Measurements from ENCODE around the gene TPT1. TPM values are rescaled to one million over a fixed set of nuclear protein-coding genes. Genes with fewer than 3 reads are reported as not detected.
"Not testable (repeated sequence)": the region's sequence is repeated elsewhere in the genome, so short reads cannot be mapped to it uniquely, and the experiment has no call there.

The TPT1 gene
- total and polyA plus RNA-seq, 2 of the 13 experiments (the other 11 are each of a cell fraction or from before 2014, with no cell fraction given): 2,953 to 3,594 TPM

DNA sequence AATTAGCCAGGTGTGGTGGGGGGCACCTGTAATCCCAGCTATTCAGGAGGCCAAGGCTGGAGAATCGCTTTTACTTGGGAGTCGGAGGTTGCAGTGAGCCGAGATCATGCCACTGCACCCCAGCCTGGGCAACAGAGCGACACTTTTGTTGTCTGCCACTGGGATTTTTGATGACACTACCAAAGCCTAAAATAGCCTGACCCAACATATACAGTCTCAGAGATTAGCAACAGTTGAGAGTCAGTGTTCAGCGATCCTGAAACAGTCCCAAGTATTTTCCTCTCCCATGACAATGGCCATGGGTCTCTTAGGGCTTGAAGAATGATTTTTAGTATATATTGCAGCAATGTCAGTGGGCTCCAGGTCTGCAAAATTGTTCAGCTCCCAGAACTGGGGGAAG lies 44.3 kb upstream of the TPT1 start (continued):
- TF ChIP-seq, protein P1, sequence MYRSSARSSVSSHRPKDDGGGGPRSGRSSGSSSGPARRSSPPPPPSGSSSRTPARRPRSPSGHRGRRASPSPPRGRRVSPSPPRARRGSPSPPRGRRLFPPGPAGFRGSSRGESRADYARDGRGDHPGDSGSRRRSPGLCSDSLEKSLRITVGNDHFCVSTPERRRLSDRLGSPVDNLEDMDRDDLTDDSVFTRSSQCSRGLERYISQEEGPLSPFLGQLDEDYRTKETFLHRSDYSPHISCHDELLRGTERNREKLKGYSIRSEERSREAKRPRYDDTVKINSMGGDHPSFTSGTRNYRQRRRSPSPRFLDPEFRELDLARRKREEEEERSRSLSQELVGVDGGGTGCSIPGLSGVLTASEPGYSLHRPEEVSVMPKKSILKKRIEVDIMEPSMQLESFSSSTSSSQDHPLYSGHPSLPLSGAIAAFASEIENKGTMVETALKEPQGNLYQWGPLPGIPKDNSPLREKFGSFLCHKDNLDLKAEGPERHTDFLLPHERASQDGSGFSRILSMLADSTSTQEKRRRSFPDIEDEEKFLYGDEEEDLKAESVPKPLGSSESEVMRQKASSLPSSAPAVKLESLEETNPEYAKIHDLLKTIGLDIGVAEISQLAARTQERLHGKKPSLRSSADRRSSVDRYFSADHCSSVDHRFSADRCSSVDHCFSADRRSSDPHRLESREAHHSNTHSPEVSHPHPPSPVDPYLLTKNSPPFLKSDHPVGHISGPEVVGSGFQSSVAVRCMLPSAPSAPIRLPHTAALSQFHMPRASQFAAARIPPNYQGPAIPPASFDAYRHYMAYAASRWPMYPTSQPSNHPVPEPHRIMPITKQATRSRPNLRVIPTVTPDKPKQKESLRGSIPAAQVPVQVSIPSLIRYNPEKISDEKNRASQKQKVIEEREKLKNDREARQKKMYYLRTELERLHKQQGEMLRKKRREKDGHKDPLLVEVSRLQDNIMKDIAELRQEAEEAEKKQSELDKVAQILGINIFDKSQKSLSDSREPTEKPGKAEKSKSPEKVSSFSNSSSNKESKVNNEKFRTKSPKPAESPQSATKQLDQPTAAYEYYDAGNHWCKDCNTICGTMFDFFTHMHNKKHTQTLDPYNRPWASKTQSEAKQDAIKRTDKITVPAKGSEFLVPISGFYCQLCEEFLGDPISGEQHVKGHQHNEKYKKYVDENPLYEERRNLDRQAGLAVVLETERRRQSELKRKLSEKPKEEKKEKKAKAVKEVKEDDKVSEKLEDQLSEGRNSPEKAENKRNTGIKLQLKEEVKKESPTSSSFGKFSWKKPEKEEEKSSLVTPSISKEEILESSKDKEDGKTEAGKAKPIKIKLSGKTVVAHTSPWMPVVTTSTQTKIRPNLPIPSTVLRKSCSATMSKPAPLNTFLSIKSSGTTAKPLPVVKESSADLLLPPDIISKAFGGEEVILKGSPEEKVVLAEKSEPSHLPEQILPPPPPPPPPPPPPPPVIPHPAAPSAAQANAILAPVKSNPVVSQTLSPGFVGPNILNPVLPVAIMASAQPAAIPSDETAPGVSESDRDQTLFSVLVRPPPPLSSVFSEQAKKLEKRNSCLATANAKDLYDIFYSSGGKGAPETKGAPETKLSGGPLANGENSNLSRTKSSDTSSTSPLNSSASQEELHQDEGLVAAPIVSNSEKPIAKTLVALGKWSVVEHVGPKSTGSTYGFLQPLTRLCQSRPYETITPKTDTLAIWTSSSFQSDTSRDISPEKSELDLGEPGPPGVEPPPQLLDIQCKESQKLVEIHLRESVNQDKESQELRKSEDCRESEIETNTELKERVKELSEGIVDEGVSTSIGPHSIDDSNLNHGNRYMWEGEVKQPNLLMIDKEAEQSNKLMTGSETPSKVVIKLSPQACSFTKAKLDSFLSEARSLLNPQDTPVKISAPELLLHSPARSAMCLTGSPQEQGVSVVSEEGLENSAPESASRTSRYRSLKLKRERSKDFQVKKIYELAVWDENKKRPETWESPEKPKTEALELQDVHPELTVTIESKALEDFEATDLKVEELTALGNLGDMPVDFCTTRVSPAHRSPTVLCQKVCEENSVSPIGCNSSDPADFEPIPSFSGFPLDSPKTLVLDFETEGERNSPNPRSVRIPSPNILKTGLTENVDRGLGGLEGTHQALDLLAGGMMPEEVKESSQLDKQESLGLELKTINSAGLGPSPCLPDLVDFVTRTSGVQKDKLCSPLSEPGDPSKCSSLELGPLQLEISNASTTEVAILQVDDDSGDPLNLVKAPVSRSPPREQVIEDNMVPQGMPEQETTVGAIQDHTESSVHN (CRISPR knock-in tag; IDR thresholded peaks at IDR 0.05): no peak
- TF ChIP-seq CCAR2 (optimal IDR thresholded peaks at IDR 0.05; ENCODE audit: low read depth, low read length): no peak
- no peak for TF ChIP-seq KDM2A (CRISPR knock-in tag; IDR thresholded peaks at IDR 0.05; ENCODE audit: borderline replicate concordance, low read depth)

DNA sequence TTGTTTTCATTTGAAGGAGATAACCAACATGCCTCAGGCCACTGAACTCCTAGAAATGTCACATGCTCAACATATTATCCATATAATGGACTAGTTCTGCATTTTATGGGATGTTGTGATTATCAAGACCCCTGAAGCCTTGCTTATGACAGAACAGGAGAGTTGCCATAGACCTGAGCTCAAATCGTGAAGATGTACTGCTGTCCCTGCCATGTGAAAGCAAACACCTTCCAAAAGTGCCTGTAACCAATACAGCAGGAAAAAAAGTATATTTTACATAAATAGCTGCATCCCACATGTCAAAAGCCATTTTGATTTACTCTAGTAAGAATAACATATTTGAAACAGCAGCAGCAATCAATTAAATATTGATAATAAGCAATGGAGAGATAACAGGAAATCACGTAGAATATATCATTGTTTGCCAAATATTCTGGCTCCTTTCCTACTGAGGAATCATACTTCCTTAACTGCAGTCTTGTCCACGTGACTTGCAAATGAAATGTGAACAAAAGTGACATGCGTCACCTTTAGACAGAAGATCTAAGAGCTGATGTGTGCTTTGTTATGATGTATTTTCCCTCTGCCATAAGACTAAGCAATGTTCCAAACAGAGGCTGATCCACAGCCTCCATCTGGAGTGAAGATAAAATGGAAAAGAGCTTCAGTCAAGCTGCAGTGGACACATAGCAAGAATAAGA lies 43.6 kb upstream of the TPT1 start:
- CTCF ChIA-PET (ENCODE audit: low intra/inter-chr PET ratio, low total read pairs): no interaction called here
- FAIRE-seq: no peak
- in situ Hi-C loops (cut with HindIII; ENCODE audit: extremely low pct_ligation_motif_present, low pct_unique_long_range_greater_than_20kb): no loop called here

DNA sequence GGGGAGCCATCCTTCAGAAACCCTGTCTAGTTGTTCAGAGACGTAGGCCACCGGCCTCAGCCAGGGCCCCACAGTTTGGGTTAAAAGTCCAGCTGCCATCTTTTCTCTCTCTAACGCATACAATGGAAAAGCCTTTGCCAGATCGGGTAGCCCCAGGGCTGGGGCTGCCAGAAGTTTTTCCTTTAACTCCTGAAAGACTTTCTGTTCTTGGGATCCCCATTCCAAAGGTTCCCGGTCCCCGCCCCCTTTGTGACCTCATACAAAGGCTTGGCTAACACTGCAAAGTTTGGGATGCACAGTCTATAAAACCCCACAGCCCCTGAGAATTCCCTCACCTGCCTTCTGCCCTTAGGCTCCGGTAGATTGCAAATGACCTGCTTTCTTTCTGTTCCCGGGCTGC lies 41.8 kb upstream of the TPT1 start:
- BruUV-seq (replicated peaks); CTCF ChIA-PET (ENCODE audit: low intra/inter-chr PET ratio, low total read pairs); DNase-seq (ENCODE audit: low spot score); in situ Hi-C loops (cut with HindIII; ENCODE audit: extremely low pct_ligation_motif_present, low pct_unique_long_range_greater_than_20kb); POLR2A ChIA-PET; H4K20me1 ChIP-seq (ENCODE audit: insufficient read depth, low read length); H3K9me3 ChIP-seq (ENCODE audit: low read length); H3K9ac ChIP-seq (ENCODE audit: insufficient read depth, low read depth, low read length); H3K4me3 ChIP-seq (replicated peaks in 1 of 3; ENCODE audit: insufficient read depth in 1 of 3, low read depth in 2 of 3, low read length in 3 of 3); H3K79me2 ChIP-seq (ENCODE audit: insufficient read depth, low read length); H3K27ac ChIP-seq (ENCODE audit: extremely low read length, insufficient read depth, low read length); H3K4me2 ChIP-seq (ENCODE audit: low read depth, low read length); ATAC-seq; H2AFZ ChIP-seq (ENCODE audit: low read length); intact Hi-C loops (cut with micrococcal nuclease; ENCODE audit: unreplicated experiment); FAIRE-seq; H3K27me3 ChIP-seq (ENCODE audit: control insufficient read depth in 1 of 2, insufficient read depth in 2 of 2, low read length in 2 of 2): not testable (repeated sequence)
- H3K4me1 ChIP-seq (ENCODE audit: insufficient read depth, low read length): peaks cover 15% of the 10 kb centered on the region
- 90% methylated on average over 2 of the region's 8 CpGs for WGBS (ENCODE audit: low lambda C conversion rate)
- H3K36me3 ChIP-seq (replicated peaks in 1 of 2; ENCODE audit: control insufficient read depth in 1 of 2, insufficient read depth in 2 of 2, low read length in 2 of 2): peaks cover 0 to 10% of the 10 kb centered on the region in 2 experiments; a peak in 1 of 5 replicates

More for the DNA sequence above, 43.6 kb upstream of the TPT1 start:
- Histone ChIP-seq H4K20me1 (ENCODE audit: insufficient read depth, low read length) (no peaks in the 10 kb centered on the region), H2AFZ (ENCODE audit: low read length) (no peak overlapping the region), H3K9me3 (ENCODE audit: low read length) (no peaks in the 10 kb centered on the region), H3K4me2 (ENCODE audit: low read depth, low read length) (no peak overlapping the region), H3K4me3 (replicated peaks in 1 of 3; ENCODE audit: insufficient read depth in 1 of 3, low read depth in 2 of 3, low read length in 3 of 3) (no peak overlapping the region), H3K9ac (ENCODE audit: insufficient read depth, low read depth, low read length) (no peak overlapping the region), H3K27ac (ENCODE audit: extremely low read length, insufficient read depth, low read length) (no peak overlapping the region), H3K36me3 (replicated peaks in 1 of 2; ENCODE audit: control insufficient read depth in 1 of 2, insufficient read depth in 2 of 2, low read length in 2 of 2) (peaks cover 0 to 10% of the 10 kb centered on the region in 2 experiments; a peak in 1 of 5 replicates), H3K27me3 (ENCODE audit: control insufficient read depth in 1 of 2, insufficient read depth in 2 of 2, low read length in 2 of 2) (no peaks in the 10 kb centered on the region), H3K4me1 (ENCODE audit: insufficient read depth, low read length) (peaks cover 15% of the 10 kb centered on the region), H3K79me2 (ENCODE audit: insufficient read depth, low read length) (no peaks in the 10 kb centered on the region)
- ATAC-seq (no peak), DNase-seq (ENCODE audit: low spot score) (no peak)
- TSS peak; percentile 20 for BruUV-seq (replicated peaks)
- no peak for TF ChIP-seq XRCC5 (optimal IDR thresholded peaks at IDR 0.05; ENCODE audit: low read length)
- TF ChIP-seq MATR3 (CRISPR knock-in tag; IDR thresholded peaks at IDR 0.05): no peak
- POLR2A ChIA-PET: interaction anchor here (2.6 kb wide), 1 partner anchor 43 kb away, joined by 6 read pairs; the partner anchor contains the start of gene TPT1
- 94% methylated on average over 4 of the region's 4 CpGs for WGBS (ENCODE audit: low lambda C conversion rate)
- intact Hi-C loops (cut with micrococcal nuclease; ENCODE audit: unreplicated experiment): no loop called here

Data from HepG2 (cell line).